Panc1 (cell line): ENCODE data around the gene NUP54. TPM values are rescaled to one million over a fixed set of nuclear protein-coding genes. Genes with fewer than 3 reads are reported as not detected.

Experiments
- ATAC-seq: fragments of 200-7000 bp; cut with Tn5 transposase; 2 replicates; pipeline ENCODE4 v1.9.1; 2020; ENCODE audit warnings: mild to moderate bottlenecking, moderate library complexity
- BruUV-seq: library from RNA; stranded (reverse); fragments of 400-500 nt; replicated peaks from 2 replicates; lab custom pipeline; 2021; lab: Mats Ljungman, UMichigan
- CTCF ChIA-PET: fragments of 300-600 bp; sonication (Branson Sonifier 250); formaldehyde crosslinking; loops from one replicate; lab custom pipeline; 2022; ENCODE audit warnings: antibody characterized with exemption; lab: Charles Lee
- POLR2A ChIA-PET: fragments of 300-600 bp; sonication (Branson Sonifier 250); formaldehyde crosslinking; loops from one replicate; lab custom pipeline; 2022; ENCODE audit warnings: antibody characterized with exemption; lab: Charles Lee
- DNase-seq: peaks from one replicate; pipeline ENCODE4 v3.0.0-alpha.2; 2010; ENCODE audit warnings: low read depth, low spot score
- H3K27ac ChIP-seq: 2 replicates; pipeline ENCODE4 v1.5.1; 2011; ENCODE audit warnings: mild to moderate bottlenecking, low read length, inconsistent platforms
- H3K27me3 ChIP-seq: fragments of 200-500 bp; sonication (Bioruptor generic); 2 replicates; pipeline ENCODE4 v1.6.0; 2014; ENCODE audit warnings: low read length, inconsistent platforms; ENCODE audit not compliant: control insufficient read depth, insufficient read depth
- H3K36me3 ChIP-seq: fragments of 200-500 bp; sonication (Bioruptor generic); 2 replicates; pipeline ENCODE4 v1.5.1; 2014; ENCODE audit warnings: inconsistent platforms, mild to moderate bottlenecking, low read length, moderate library complexity; ENCODE audit not compliant: control insufficient read depth, insufficient read depth
- H3K4me1 ChIP-seq: 2 replicates; pipeline ENCODE4 v1.5.1; 2011; ENCODE audit warnings: inconsistent platforms, mild to moderate bottlenecking, low read length, moderate library complexity; ENCODE audit not compliant: control insufficient read depth, insufficient read depth
- H3K4me3 ChIP-seq, 2 experiments: 2 replicates each; pipeline ENCODE4 v1.5.1; 2011 to 2012; ENCODE audit warnings: low read depth in 2 of 2, low read length in 2 of 2, mild to moderate bottlenecking in 2 of 2, inconsistent platforms in 1 of 2, moderate library complexity in 1 of 2
- H3K9me3 ChIP-seq: fragments of 200-500 bp; sonication (Bioruptor generic); 2 replicates; pipeline ENCODE4 v1.5.1; 2014; ENCODE audit warnings: low read depth, mild to moderate bottlenecking, inconsistent platforms, low read length, moderate library complexity; ENCODE audit not compliant: control insufficient read depth, insufficient read depth
- POLR2AphosphoS5 ChIP-seq: IDR thresholded peaks from 2 replicates; pipeline ENCODE4 v1.6.1; 2012; ENCODE audit warnings: mild to moderate bottlenecking, low read depth, low read length, moderate library complexity
- REST ChIP-seq, 2 experiments: IDR thresholded peaks; 2 replicates each; pipeline ENCODE4 v1.6.1; 2011 to 2012; ENCODE audit warnings: low read depth in 2 of 2, control low read depth in 1 of 2, low read length in 1 of 2, mild to moderate bottlenecking in 1 of 2, moderate library complexity in 1 of 2; ENCODE audit not compliant: insufficient read depth in 1 of 2
- SIN3A ChIP-seq: IDR thresholded peaks from 2 replicates; pipeline ENCODE4 v1.6.1; 2012; ENCODE audit warnings: low read depth, mild to moderate bottlenecking, low read length, moderate library complexity, borderline replicate concordance; ENCODE audit not compliant: insufficient read depth
- TCF7L2 ChIP-seq: IDR thresholded peaks from 2 replicates; pipeline ENCODE4 v1.6.1; 2011; ENCODE audit warnings: mild to moderate bottlenecking, low read depth, low read length, inconsistent platforms
- in situ Hi-C: cut with HindIII; loops from 2 replicates; pipeline ENCODE4 v1.10.0; 2016; ENCODE audit warnings: low sequenced_read_pairs, low pct_unique_long_range_greater_than_20kb
- intact Hi-C: fragments of 100-400 bp; cut with micrococcal nuclease; formaldehyde crosslinking; loops from one replicate; pipeline ENCODE4 v1.10.0; 2022; ENCODE audit not compliant: unreplicated experiment
- total RNA-seq: library from RNA; stranded (reverse); gene quantifications from one replicate; pipeline ENCODE4 v1.2.1, GENCODE V29; 2021; ENCODE audit not compliant: unreplicated experiment
- TF ChIP-seq, protein P1 (sequence below): fragments of 450-650 bp; IDR thresholded peaks from 2 replicates; pipeline ENCODE4 v1.5.1; 2017; ENCODE audit warnings: mild to moderate bottlenecking

The NUP54 gene
- total RNA-seq, 1 experiment from 2014 or later: 32.1 TPM

- no TSS peak for BruUV-seq
- in situ Hi-C loops: no loop called here
- no peaks in the 10 kb centered on the region for H3K27me3 ChIP-seq
- intact Hi-C loops: no loop called here
- POLR2A ChIA-PET: no interaction called here
- ATAC-seq (no peak), DNase-seq (no peak)
- CTCF ChIA-PET: no interaction called here
- no peak for TF ChIP-seq SIN3A
- no peak for TF ChIP-seq REST (IDR thresholded peaks at IDR 0.05; ENCODE audit: insufficient read depth in 1 of 2, low read depth in 2 of 2, low read length in 1 of 2)
- TF ChIP-seq, protein P1, sequence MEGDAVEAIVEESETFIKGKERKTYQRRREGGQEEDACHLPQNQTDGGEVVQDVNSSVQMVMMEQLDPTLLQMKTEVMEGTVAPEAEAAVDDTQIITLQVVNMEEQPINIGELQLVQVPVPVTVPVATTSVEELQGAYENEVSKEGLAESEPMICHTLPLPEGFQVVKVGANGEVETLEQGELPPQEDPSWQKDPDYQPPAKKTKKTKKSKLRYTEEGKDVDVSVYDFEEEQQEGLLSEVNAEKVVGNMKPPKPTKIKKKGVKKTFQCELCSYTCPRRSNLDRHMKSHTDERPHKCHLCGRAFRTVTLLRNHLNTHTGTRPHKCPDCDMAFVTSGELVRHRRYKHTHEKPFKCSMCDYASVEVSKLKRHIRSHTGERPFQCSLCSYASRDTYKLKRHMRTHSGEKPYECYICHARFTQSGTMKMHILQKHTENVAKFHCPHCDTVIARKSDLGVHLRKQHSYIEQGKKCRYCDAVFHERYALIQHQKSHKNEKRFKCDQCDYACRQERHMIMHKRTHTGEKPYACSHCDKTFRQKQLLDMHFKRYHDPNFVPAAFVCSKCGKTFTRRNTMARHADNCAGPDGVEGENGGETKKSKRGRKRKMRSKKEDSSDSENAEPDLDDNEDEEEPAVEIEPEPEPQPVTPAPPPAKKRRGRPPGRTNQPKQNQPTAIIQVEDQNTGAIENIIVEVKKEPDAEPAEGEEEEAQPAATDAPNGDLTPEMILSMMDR: no peak
- no peak for TF ChIP-seq TCF7L2
- no peak for TF ChIP-seq POLR2AphosphoS5
- H3K36me3 ChIP-seq: peaks cover 6% of the 10 kb centered on the region; the same call in 1 of the 2 replicates
- no peaks in the 10 kb centered on the region for H3K4me1 ChIP-seq
- no peak overlapping the region for H3K4me3 ChIP-seq
- H3K27ac ChIP-seq: no peak overlapping the region
- H3K9me3 ChIP-seq: no peaks in the 10 kb centered on the region
Measured at GRCh38 chr4:76153356-76153755, 5.2 kb upstream of the NUP54 start.

- POLR2A ChIA-PET: no interaction called here
- BruUV-seq: no TSS peak
- Histone ChIP-seq H3K27ac (peak overlapping the region; percentile 97), H3K4me1 (peaks cover 3% of the 10 kb centered on the region; the same call in 1 of the 2 replicates), H3K4me3 (peak overlapping the region; percentile 79 to 86), H3K9me3 (no peaks in the 10 kb centered on the region), H3K27me3 (no peaks in the 10 kb centered on the region), H3K36me3 (peaks cover 12% of the 10 kb centered on the region)
- intact Hi-C loops: no loop called here
- DNase-seq (peak; percentile 1), ATAC-seq (peak; percentile 95)
- CTCF ChIA-PET: no interaction called here
- in situ Hi-C loops: no loop called here
- TF ChIP-seq SIN3A (no peak), TCF7L2 (no peak), REST (IDR thresholded peaks at IDR 0.05; ENCODE audit: insufficient read depth in 1 of 2, low read depth in 2 of 2, low read length in 1 of 2) (no peak), POLR2AphosphoS5 (no peak)
- TF ChIP-seq, protein P1: no peak
Measured at GRCh38 chr4:76147454-76148141, 599 bp downstream of the NUP54 start.
